IPS DF 6.9 (cell line): ENCODE results near the gene PACRGL.
A peak's percentile ranks its signal among the peaks of the same experiment; 100 is the strongest.
"Not testable (repeated sequence)": the region's sequence is repeated elsewhere in the genome, so short reads cannot be mapped to it uniquely, and the experiment has no call there.

Source experiments
- DNase-seq: peaks from one replicate; pipeline ENCODE4 v3.0.0-alpha.2; 2013; ENCODE audit warnings: low read depth, low spot score
- H3K27ac ChIP-seq: one replicate; pipeline ENCODE4 v1.5.1; 2013; ENCODE audit warnings: low read length, control low read depth
- H3K27me3 ChIP-seq: 2 replicates; pipeline ENCODE4 v1.6.1; 2013; ENCODE audit warnings: mild to moderate bottlenecking, low read length; ENCODE audit not compliant: control insufficient read depth, insufficient read depth
- H3K36me3 ChIP-seq: 2 replicates; pipeline ENCODE4 v1.6.1; 2013; ENCODE audit warnings: low read length; ENCODE audit not compliant: control insufficient read depth, insufficient read depth
- H3K4me1 ChIP-seq: 2 replicates; pipeline ENCODE4 v1.6.1; 2013; ENCODE audit warnings: low read length; ENCODE audit not compliant: control insufficient read depth, insufficient read depth
- H3K4me3 ChIP-seq: 2 replicates; pipeline ENCODE4 v1.5.1; 2013; ENCODE audit warnings: mild to moderate bottlenecking, low read length
- H3K9me3 ChIP-seq: 2 replicates; pipeline ENCODE4 v1.6.1; 2013; ENCODE audit warnings: low read length, inconsistent platforms; ENCODE audit not compliant: control insufficient read depth, insufficient read depth
- WGBS: extraction: QIAGEN DNeasy Blood & Tissue Kit; methylation state at CpG from one replicate; pipeline ENCODE4 v1.1.7; 2013; ENCODE audit warnings: mixed read lengths, missing lambda C conversion rate; ENCODE audit not compliant: insufficient read length, insufficient coverage; 5-methylcytosine and 5-hydroxymethylcytosine counted together

PACRGL gene

DNA sequence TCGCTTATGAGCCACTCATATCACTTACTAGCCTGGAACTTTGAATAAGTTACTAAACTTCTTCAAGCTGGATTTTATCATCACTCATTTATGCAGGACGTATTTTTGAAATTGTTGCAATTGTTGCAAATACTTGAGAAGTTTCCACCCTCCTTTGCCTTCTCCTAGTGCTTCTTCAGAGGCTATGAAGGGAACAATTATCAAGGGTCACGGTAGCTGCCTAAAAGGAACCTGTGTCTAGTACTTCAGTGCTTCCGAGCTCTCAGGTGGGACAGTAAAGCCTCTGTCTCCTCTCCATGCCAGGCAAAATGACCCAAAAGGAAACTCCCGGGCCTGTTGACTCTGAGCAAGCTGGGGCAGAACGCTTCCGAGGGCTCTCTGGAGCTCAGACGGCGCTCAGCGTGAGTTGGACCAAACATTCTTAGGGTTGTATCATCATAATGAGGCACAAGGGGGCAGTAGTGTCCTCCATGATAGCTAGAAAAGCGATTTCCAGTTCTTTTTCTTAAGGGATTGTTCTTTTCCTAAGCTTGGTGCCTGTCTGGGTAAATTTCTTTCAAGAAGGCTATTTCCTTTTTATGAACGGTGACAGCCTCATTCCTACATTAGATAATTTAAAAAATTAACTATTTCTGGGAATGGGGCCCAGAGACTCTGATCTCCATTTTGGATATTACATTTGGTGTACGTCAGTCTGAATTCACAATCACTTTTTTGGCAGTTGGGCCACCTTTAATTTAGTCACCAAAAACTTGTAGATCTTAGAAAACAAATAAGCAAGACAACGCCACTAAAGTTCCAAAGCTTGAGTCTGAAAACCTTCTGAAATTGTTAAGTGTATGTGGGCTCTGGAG is 73.1 kb downstream of the PACRGL start:
- peak; percentile 84 for DNase-seq

DNA sequence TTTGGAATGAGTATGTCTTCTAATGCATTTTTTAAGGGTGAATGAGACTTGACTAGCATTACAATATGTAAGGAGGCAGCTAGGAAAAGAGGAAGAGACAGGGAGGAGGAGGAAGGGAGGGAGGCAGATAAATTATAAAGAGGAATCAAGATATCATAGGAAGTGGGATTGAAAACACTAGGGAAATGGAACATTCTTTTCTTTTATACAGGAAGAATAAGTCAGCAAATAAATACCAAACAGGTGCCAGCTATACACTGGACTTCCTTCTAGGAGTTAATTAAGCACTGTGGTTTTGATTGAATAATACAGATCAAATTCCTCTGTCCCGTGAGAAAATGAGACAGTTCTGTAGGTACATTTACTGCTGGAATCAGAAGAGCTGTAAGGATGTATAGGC is 78.6 kb downstream of the PACRGL start:
- no CpG with 5 or more reads among the region's 1 CpG for WGBS
- no peaks in the 10 kb centered on the region for H3K27me3 ChIP-seq
- H3K9me3 ChIP-seq: no peaks in the 10 kb centered on the region
- H3K4me1 ChIP-seq: no peaks in the 10 kb centered on the region
- H3K4me3 ChIP-seq: no peak overlapping the region
- H3K27ac ChIP-seq: no peak overlapping the region
- DNase-seq: no peak
- no peaks in the 10 kb centered on the region for H3K36me3 ChIP-seq

More for the DNA sequence above, 73.1 kb downstream of the PACRGL start:
- Histone ChIP-seq H3K27ac (no peak overlapping the region), H3K4me1 (no peaks in the 10 kb centered on the region), H3K36me3 (no peaks in the 10 kb centered on the region), H3K27me3 (no peaks in the 10 kb centered on the region), H3K4me3 (no peak overlapping the region), H3K9me3 (no peaks in the 10 kb centered on the region)
- WGBS: no CpG with 5 or more reads among the region's 14 CpGs

DNA sequence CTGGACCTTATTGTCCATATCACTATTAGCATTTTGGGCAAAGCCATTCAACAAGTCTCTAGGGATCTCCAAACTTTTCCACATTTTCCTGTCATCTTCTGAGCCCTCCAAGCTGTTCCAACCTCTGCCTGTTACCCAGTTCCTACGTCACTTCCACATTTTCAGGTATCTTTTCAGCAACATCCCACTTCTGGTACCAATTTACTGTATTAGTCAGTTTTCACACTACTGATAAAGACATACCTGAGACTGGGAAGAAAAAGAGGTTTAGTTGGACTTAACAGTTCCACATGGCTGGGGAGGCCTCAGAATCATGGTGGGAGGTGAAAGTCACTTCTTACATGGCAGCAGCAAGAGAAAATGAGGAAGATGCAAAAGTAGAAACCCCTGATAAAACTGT is 82.9 kb downstream of the PACRGL start:
- not testable (repeated sequence) for H3K9me3 ChIP-seq, H3K36me3 ChIP-seq, H3K4me1 ChIP-seq, H3K27me3 ChIP-seq, DNase-seq, H3K4me3 ChIP-seq, H3K27ac ChIP-seq
- WGBS: no CpG with 5 or more reads among the region's 1 CpG

DNA sequence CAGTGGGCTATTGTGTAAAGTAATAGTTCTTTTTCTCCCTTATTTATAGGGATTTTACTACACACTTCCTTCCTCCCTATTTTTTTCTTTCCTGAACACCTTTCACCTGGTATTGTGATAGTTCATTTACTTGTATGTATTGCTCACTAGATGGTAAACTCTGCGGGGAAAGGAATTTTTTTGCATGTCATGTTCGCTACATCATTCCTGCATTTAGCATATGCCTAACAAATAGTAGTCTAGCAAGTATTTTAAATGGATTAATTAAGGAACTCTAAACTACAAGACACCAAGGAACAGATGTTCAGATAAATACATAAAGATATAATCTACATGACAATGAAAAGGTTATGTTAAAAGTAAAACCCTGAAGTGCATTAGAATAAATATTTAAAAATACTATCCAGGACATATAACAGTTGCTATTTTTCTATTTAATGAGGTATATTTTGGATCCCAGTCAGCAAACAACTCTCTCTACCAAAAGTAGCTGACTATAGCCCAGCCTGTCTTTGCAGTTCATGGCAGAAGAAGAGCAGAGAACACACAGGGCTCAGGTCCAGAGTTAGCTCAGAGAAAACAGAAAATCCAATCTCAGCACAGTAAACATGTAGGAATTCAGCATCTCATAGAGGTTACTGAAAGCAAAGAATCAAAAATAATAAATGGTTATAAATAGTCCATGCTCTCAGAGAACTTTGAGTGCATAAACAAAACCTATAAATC is 87.8 kb downstream of the PACRGL start:
- no peaks in the 10 kb centered on the region for H3K9me3 ChIP-seq
- no peak for DNase-seq
- no peaks in the 10 kb centered on the region for H3K4me1 ChIP-seq
- WGBS: no CpG with 5 or more reads among the region's 2 CpGs
- no peak overlapping the region for H3K4me3 ChIP-seq
- no peaks in the 10 kb centered on the region for H3K27me3 ChIP-seq
- H3K36me3 ChIP-seq: no peaks in the 10 kb centered on the region
- no peak overlapping the region for H3K27ac ChIP-seq
